Liver (tissue), 9 donors: ENCODE measurements around the gene TEDC1. TPM values are rescaled to one million over a fixed set of nuclear protein-coding genes. Genes with fewer than 3 reads are reported as not detected.

Source experiments
- DNase-seq: peaks from one replicate; pipeline ENCODE4 v3.0.0-alpha.2; 2017; ENCODE audit warnings: low spot score
- H3K27ac ChIP-seq, 2 donors: one replicate each; pipeline ENCODE4 v1.7.0; 2013; ENCODE audit warnings: inconsistent platforms in 2 of 2, low read length in 2 of 2, control low read depth in 1 of 2, low read depth in 1 of 2, mild to moderate bottlenecking in 1 of 2
- H3K27me3 ChIP-seq, 4 donors: one replicate each; pipeline versions ENCODE4 v1.6.1 to v1.7.0; 2013; ENCODE audit warnings: low read length in 3 of 4, inconsistent platforms in 1 of 4, mild to moderate bottlenecking in 1 of 4, moderate library complexity in 1 of 4; ENCODE audit not compliant: control insufficient read depth in 4 of 4, insufficient read depth in 4 of 4
- H3K36me3 ChIP-seq, 4 donors: one replicate each; pipeline versions ENCODE4 v1.6.1 to v1.7.0; 2013; ENCODE audit warnings: low read length in 3 of 4, mild to moderate bottlenecking in 3 of 4, low read depth in 1 of 4, moderate library complexity in 1 of 4; ENCODE audit not compliant: control insufficient read depth in 4 of 4, insufficient read depth in 3 of 4
- H3K4me1 ChIP-seq, 4 donors: one replicate each; pipeline versions ENCODE4 v1.6.1 to v1.7.0; 2013; ENCODE audit warnings: low read length in 3 of 4, mild to moderate bottlenecking in 3 of 4, moderate library complexity in 1 of 4; ENCODE audit not compliant: control insufficient read depth in 4 of 4, insufficient read depth in 4 of 4
- H3K4me3 ChIP-seq, 3 donors: one replicate each; pipeline versions ENCODE4 v1.6.1 to v1.7.0; 2013; ENCODE audit warnings: low read length in 3 of 3, control low read depth in 1 of 3, low read depth in 1 of 3, mild to moderate bottlenecking in 1 of 3
- H3K9ac ChIP-seq, 2 donors: one replicate each; pipeline ENCODE4 v1.7.0; 2013; ENCODE audit warnings: low read length in 2 of 2, mild to moderate bottlenecking in 2 of 2, moderate library complexity in 2 of 2, control low read depth in 1 of 2, low read depth in 1 of 2
- H3K9me3 ChIP-seq, 4 donors: one replicate each; pipeline versions ENCODE4 v1.6.1 to v1.7.0; 2013; ENCODE audit warnings: low read length in 3 of 4; ENCODE audit not compliant: control insufficient read depth in 4 of 4
- CTCF ChIP-seq: fragments of 150-350 bp; IDR thresholded peaks from 2 replicates; pipeline ENCODE4 v1.5.1; 2017; ENCODE audit warnings: improper control_type of control experiment, low read depth, low read length; ENCODE audit not compliant: missing input control
- EGR1 ChIP-seq, 2 donors: IDR thresholded peaks; 2 replicates each; pipeline ENCODE4 v1.6.1; 2016 to 2018; ENCODE audit warnings: antibody characterized with exemption in 2 of 2, low read depth in 2 of 2
- FOXA1 ChIP-seq: IDR thresholded peaks from 2 replicates; pipeline ENCODE4 v1.6.1; 2016; ENCODE audit warnings: antibody characterized with exemption
- FOXA2 ChIP-seq: IDR thresholded peaks from 2 replicates; pipeline ENCODE4 v1.6.1; 2016; ENCODE audit warnings: antibody characterized with exemption
- GABPA ChIP-seq, 2 donors: IDR thresholded peaks in 1 of 2; conservative IDR thresholded peaks in 1 of 2; 2 replicates each; pipeline ENCODE4 v1.6.1; 2016; ENCODE audit warnings: antibody characterized with exemption in 2 of 2, mild to moderate bottlenecking in 1 of 2, moderate library complexity in 1 of 2
- HNF4A ChIP-seq, 2 donors: conservative IDR thresholded peaks; 2 replicates each; pipeline ENCODE4 v1.6.1; 2016; ENCODE audit warnings: antibody characterized with exemption in 2 of 2, mild to moderate bottlenecking in 2 of 2
- HNF4G ChIP-seq: IDR thresholded peaks from 2 replicates; pipeline ENCODE4 v1.6.1; 2016; ENCODE audit warnings: antibody characterized with exemption
- JUND ChIP-seq, 2 donors: IDR thresholded peaks; 2 replicates each; pipeline ENCODE4 v1.6.1; 2016; ENCODE audit warnings: antibody characterized with exemption in 2 of 2
- NR2F2 ChIP-seq: IDR thresholded peaks from 2 replicates; pipeline ENCODE4 v1.6.1; 2016; ENCODE audit warnings: antibody characterized with exemption
- RAD21 ChIP-seq, 2 donors: IDR thresholded peaks; 2 replicates each; pipeline ENCODE4 v1.6.1; 2016; ENCODE audit warnings: antibody characterized with exemption in 2 of 2, mild to moderate bottlenecking in 2 of 2
- REST ChIP-seq: IDR thresholded peaks from 2 replicates; pipeline ENCODE4 v1.6.1; 2016; ENCODE audit warnings: antibody characterized with exemption, mild to moderate bottlenecking
- RXRA ChIP-seq, 2 donors: IDR thresholded peaks; 2 replicates each; pipeline ENCODE4 v1.6.1; 2017 to 2018; ENCODE audit warnings: antibody characterized with exemption in 2 of 2, mild to moderate bottlenecking in 1 of 2
- SP1 ChIP-seq: IDR thresholded peaks from 2 replicates; pipeline ENCODE4 v1.6.1; 2018; ENCODE audit warnings: antibody characterized with exemption, mild to moderate bottlenecking
- TAF1 ChIP-seq: conservative IDR thresholded peaks from 2 replicates; pipeline ENCODE4 v1.6.1; 2016; ENCODE audit warnings: antibody characterized with exemption, mild to moderate bottlenecking
- YY1 ChIP-seq: IDR thresholded peaks from 2 replicates; pipeline ENCODE4 v1.6.1; 2016; ENCODE audit warnings: antibody characterized with exemption, mild to moderate bottlenecking
- ZBTB33 ChIP-seq: IDR thresholded peaks from 2 replicates; pipeline ENCODE4 v1.6.1; 2016; ENCODE audit warnings: antibody characterized with exemption
- WGBS: extraction: QIAGEN DNeasy Blood & Tissue Kit; methylation state at CpG from one replicate; pipeline ENCODE4 v1.1.7; 2013; 5-methylcytosine and 5-hydroxymethylcytosine counted together
- polyA plus RNA-seq, 2 donors: library from polyadenylated mRNA; stranded (reverse) in 1 of 2; unstranded in 1 of 2; fragments of 200-250 nt in 1 of 2; fragments of >200 nt in 1 of 2; fragmentation: Nextera tagmentation in 1 of 2; extraction: Ambion mirVana in 1 of 2; gene quantifications; one replicate each; pipeline versions ENCODE4 v1.2.1 to v1.2.3, GENCODE V29; 2013 to 2015
- total RNA-seq, 2 donors: library from RNA; depleted of rRNA; stranded (reverse); fragments of >200 nt; gene quantifications; one replicate each; pipeline ENCODE4 v1.2.3, GENCODE V29; 2014
- TF ChIP-seq, protein P1 (sequence below): IDR thresholded peaks from 2 replicates; pipeline ENCODE4 v1.6.1; 2016; ENCODE audit warnings: antibody characterized with exemption
- TF ChIP-seq, protein P2 (sequence below): IDR thresholded peaks from 2 replicates; pipeline ENCODE4 v1.6.1; 2016; ENCODE audit warnings: antibody characterized with exemption
- donor health status: healthy.
- donor health status: healthy.
- donor health status: healthy.
- donor health status: healthy.
- donor health status: healthy.

TEDC1 gene
- total and polyA plus RNA-seq, 4 donors: 0.97 to 7.5 (median 3.2) TPM

DNA sequence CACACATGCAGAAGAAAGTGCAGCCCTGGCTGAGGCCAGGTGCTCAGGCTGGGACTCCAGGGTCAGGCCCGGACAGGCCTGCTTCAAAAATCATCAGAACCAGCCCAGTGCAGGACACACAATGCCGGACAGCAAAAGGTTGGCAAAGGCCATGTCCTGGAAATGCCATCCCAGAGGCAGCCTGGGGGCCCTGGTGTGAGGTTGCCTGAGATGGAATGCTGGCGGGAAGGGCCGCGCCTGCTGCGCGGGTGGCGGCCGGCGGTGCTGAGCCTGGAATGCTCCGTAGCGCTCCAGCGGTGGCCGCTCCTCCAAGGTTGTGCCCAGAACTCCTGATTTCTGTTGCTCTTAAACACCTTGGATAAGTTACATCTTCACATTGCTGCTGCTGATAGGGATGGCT is 38.1 kb upstream of the TEDC1 start (continued):
- TF ChIP-seq, protein P1, sequence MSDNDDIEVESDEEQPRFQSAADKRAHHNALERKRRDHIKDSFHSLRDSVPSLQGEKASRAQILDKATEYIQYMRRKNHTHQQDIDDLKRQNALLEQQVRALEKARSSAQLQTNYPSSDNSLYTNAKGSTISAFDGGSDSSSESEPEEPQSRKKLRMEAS: no peak
- TF ChIP-seq REST: no peak
- no peak for TF ChIP-seq YY1
- no peak for TF ChIP-seq JUND (IDR thresholded peaks at IDR 0.05)
- TF ChIP-seq RAD21 (IDR thresholded peaks at IDR 0.05): no peak

DNA sequence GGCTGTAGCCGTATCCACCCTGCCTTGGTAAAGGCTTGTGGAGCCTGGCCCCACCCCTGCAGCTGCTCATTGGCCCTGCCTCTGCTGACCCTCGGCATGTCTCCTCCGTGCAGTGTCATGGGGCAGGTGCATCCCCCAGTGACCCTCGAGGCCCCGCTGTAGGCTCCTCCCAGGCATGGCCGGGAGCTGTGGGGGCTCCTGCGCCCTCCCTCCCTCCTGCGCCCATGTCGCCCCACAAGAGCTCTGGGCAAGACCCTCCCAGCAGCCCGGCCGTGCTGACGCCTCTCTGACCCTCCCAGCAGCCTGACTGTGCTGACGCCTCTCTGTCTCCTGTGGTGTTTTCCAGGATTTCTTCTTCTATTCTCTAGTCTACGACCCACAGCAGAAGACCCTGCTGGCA is 37.2 kb upstream of the TEDC1 start:
- H3K4me1 ChIP-seq: no peaks in the 10 kb centered on the region
- peaks cover 2 to 42% (median 12%) of the 10 kb centered on the region in 4 donors for H3K36me3 ChIP-seq
- H3K9me3 ChIP-seq: no peaks in the 10 kb centered on the region
- no peak overlapping the region for H3K27ac ChIP-seq
- H3K9ac ChIP-seq: no peak overlapping the region
- DNase-seq: no peak
- 93% methylated on average over 14 of the region's 14 CpGs for WGBS
- no peaks in the 10 kb centered on the region for H3K27me3 ChIP-seq
- H3K4me3 ChIP-seq: no peak overlapping the region
- TF ChIP-seq, protein P2, sequence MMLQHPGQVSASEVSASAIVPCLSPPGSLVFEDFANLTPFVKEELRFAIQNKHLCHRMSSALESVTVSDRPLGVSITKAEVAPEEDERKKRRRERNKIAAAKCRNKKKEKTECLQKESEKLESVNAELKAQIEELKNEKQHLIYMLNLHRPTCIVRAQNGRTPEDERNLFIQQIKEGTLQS: no peak
- no peak for TF ChIP-seq GABPA (IDR thresholded peaks at IDR 0.05 in 1 of 2, conservative IDR thresholded peaks at IDR 0.05 in 1 of 2)

GRCh38 chr14:105455086-105455640 is 35.9 kb upstream of the TEDC1 start:
- no peak overlapping the region for H3K27ac ChIP-seq
- no peaks in the 10 kb centered on the region for H3K4me1 ChIP-seq
- H3K36me3 ChIP-seq: peaks cover 2 to 41% (median 12%) of the 10 kb centered on the region in 4 donors
- no peak for DNase-seq
- H3K4me3 ChIP-seq: no peak overlapping the region
- TF ChIP-seq REST: no peak
- TF ChIP-seq HNF4G: no peak
- no peak for TF ChIP-seq EGR1 (IDR thresholded peaks at IDR 0.05; ENCODE audit: low read depth in 2 of 2)
- no peak for TF ChIP-seq TAF1
- TF ChIP-seq GABPA (IDR thresholded peaks at IDR 0.05 in 1 of 2, conservative IDR thresholded peaks at IDR 0.05 in 1 of 2): no peak
- TF ChIP-seq FOXA1: no peak
- no peak for TF ChIP-seq CTCF
- no peak for TF ChIP-seq NR2F2
- TF ChIP-seq HNF4A (conservative IDR thresholded peaks at IDR 0.05): no peak
- no peak for TF ChIP-seq FOXA2
- TF ChIP-seq YY1: no peak
- no peak for TF ChIP-seq SP1
- TF ChIP-seq RAD21 (IDR thresholded peaks at IDR 0.05): no peak
- TF ChIP-seq RXRA (IDR thresholded peaks at IDR 0.05): no peak
- TF ChIP-seq ZBTB33: no peak
- no peak for TF ChIP-seq JUND (IDR thresholded peaks at IDR 0.05)
- TF ChIP-seq, protein P1: no peak
- H3K9ac ChIP-seq: no peak overlapping the region
- H3K27me3 ChIP-seq: no peaks in the 10 kb centered on the region
- 91% methylated on average over 22 of the region's 22 CpGs for WGBS
- H3K9me3 ChIP-seq: no peaks in the 10 kb centered on the region
